Astrocyte of the spinal cord (primary cell): ENCODE results near the gene PADI6.

Experiments
- DNase-seq: peaks from one replicate; pipeline ENCODE4 v3.0.0; 2011; ENCODE audit warnings: low read depth, low spot score
- H3K4me3 ChIP-seq: 2 replicates; pipeline ENCODE4 v1.5.1; 2011; ENCODE audit warnings: low read depth, mild to moderate bottlenecking, low read length, moderate library complexity
- in situ Hi-C: cut with HindIII; loops from 2 replicates; pipeline ENCODE4 v1.10.0; 2017; ENCODE audit warnings: low sequenced_read_pairs
- TF ChIP-seq, protein P1 (sequence below): IDR thresholded peaks from 2 replicates; pipeline ENCODE4 v1.5.1; 2012; ENCODE audit warnings: low read depth, mild to moderate bottlenecking, low read length, inconsistent platforms

The PADI6 gene

DNA sequence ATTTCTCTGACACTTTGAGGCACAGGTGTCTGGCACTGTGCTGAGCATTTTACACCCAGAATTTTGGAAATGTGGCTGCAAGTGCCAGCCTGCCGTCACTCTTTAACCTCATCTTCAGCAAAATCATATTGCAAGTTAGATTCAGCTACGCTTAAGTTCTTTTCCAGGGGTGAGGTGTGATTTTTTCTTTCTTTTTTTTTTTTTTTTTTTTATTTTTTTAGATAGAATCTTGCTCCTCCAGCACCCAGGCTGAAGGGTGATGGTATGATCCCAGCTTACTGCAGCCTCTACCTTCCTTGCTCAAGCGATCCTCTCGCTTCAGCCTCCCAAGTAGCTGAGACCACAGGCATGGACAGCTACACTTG, 70.0 kb downstream of the PADI6 start:
- H3K4me3 ChIP-seq: no peak overlapping the region
- no peak for DNase-seq
- in situ Hi-C loops: no loop called here
- TF ChIP-seq, protein P1, sequence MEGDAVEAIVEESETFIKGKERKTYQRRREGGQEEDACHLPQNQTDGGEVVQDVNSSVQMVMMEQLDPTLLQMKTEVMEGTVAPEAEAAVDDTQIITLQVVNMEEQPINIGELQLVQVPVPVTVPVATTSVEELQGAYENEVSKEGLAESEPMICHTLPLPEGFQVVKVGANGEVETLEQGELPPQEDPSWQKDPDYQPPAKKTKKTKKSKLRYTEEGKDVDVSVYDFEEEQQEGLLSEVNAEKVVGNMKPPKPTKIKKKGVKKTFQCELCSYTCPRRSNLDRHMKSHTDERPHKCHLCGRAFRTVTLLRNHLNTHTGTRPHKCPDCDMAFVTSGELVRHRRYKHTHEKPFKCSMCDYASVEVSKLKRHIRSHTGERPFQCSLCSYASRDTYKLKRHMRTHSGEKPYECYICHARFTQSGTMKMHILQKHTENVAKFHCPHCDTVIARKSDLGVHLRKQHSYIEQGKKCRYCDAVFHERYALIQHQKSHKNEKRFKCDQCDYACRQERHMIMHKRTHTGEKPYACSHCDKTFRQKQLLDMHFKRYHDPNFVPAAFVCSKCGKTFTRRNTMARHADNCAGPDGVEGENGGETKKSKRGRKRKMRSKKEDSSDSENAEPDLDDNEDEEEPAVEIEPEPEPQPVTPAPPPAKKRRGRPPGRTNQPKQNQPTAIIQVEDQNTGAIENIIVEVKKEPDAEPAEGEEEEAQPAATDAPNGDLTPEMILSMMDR: no peak

DNA sequence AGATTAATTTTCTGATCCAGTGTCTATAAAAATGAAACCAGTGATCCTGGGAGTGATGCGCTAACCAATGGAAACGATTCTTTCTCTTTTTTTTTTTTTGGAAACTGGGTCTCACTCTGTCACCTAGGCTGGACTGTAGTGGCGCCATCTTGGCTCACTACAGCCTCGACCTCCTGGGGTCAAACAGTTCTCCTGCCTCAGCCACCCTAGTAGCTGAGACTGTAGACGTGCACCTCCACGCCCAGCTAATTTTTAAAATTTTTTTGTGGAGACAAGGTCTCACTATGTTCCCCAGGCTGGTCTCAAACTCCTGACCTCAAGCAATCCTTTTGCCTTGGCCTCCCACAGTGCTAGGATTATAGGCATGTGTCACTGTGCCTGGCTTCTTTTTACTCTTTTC, 70.8 kb downstream of the PADI6 start:
- DNase-seq: no peak
- H3K4me3 ChIP-seq: no peak overlapping the region
- TF ChIP-seq, protein P1: no peak
- in situ Hi-C loops: no loop called here

DNA sequence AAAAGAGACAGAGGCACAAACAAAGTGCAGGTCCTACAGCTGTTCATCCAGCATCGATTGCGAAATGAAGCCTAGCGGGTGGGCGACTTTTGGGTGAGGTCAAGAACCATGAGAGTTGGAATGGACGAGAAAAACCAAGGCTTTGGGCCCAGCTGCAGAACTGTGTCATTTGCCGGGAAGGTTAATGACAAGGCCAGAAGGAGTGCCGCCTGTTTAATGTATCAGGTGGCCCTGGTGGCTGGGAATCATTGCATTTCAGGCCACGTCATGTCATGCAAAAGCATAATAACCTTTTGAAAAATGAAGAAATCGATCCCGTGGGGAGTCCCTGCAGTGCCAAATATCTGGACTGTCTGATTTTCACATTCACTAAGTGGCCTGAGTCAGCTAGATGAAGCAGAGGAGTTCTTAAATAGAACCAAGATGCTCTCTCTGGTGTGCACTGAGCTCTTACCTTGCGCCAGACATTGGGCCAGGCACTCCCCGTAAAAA, 75.6 kb downstream of the PADI6 start:
- DNase-seq: no peak
- H3K4me3 ChIP-seq: no peak overlapping the region
- in situ Hi-C loops: no loop called here
- TF ChIP-seq, protein P1: no peak
